GM23338 (cell line): ENCODE data around the gene DPH2. TPM values are rescaled to one million over a fixed set of nuclear protein-coding genes. Genes with fewer than 3 reads are reported as not detected.

Experiments used
- ATAC-seq: fragments of 200-7000 bp; cut with Tn5 transposase; 3 replicates; pipeline ENCODE4 v1.9.1; 2020
- DNase-seq: peaks from one replicate; pipeline ENCODE4 v3.0.0-alpha.2; 2015; ENCODE audit warnings: low spot score
- H2AFZ ChIP-seq: fragments of 200-600 bp; sonication (generic); 2 replicates; pipeline ENCODE4 v1.8.0; 2016; ENCODE audit warnings: antibody characterized with exemption, mild to moderate bottlenecking, moderate library complexity
- H3F3A ChIP-seq: fragments of 200-600 bp; sonication (generic); replicated peaks from 2 replicates; pipeline ENCODE4 v1.8.0; 2017; ENCODE audit warnings: antibody characterized with exemption, mixed run types, low read depth
- H3K27ac ChIP-seq: fragments of 200-600 bp; sonication (generic); 2 replicates; pipeline ENCODE4 v1.6.1; 2016; ENCODE audit warnings: low read depth
- H3K27me3 ChIP-seq: fragments of 200-600 bp; sonication (generic); 2 replicates; pipeline ENCODE4 v1.8.0; 2016; ENCODE audit warnings: mild to moderate bottlenecking, mixed run types, moderate library complexity; ENCODE audit not compliant: insufficient read depth
- H3K36me3 ChIP-seq: fragments of 200-600 bp; sonication (generic); 2 replicates; pipeline ENCODE4 v1.8.0; 2016; ENCODE audit warnings: mild to moderate bottlenecking; ENCODE audit not compliant: insufficient read depth
- H3K4me1 ChIP-seq: fragments of 200-600 bp; sonication (generic); 2 replicates; pipeline ENCODE4 v1.8.0; 2016; ENCODE audit warnings: mild to moderate bottlenecking, moderate library complexity; ENCODE audit not compliant: insufficient read depth
- H3K4me2 ChIP-seq: fragments of 200-600 bp; sonication (generic); 2 replicates; pipeline ENCODE4 v1.7.1; 2017; ENCODE audit warnings: mixed run types
- H3K4me3 ChIP-seq: fragments of 200-600 bp; sonication (generic); 2 replicates; pipeline ENCODE4 v1.6.1; 2016; ENCODE audit warnings: mixed run types
- H3K79me2 ChIP-seq: fragments of 200-600 bp; sonication (generic); replicated peaks from 2 replicates; pipeline ENCODE4 v1.8.0; 2017; ENCODE audit warnings: mild to moderate bottlenecking; ENCODE audit not compliant: insufficient read depth
- H3K9me2 ChIP-seq: fragments of 200-600 bp; sonication (generic); 2 replicates; pipeline ENCODE4 v1.8.0; 2017; ENCODE audit not compliant: insufficient read depth
- H4K20me1 ChIP-seq: fragments of 200-600 bp; sonication (generic); replicated peaks from 2 replicates; pipeline ENCODE4 v1.8.0; 2017; ENCODE audit warnings: mild to moderate bottlenecking; ENCODE audit not compliant: insufficient read depth
- H3K27ac Mint-ChIP-seq: 2 replicates; pipeline ENCODE4 v1.8.0; 2020; ENCODE audit warnings: inconsistent platforms, mild to moderate bottlenecking, moderate library complexity, mixed read lengths
- H3K27me3 Mint-ChIP-seq: 3 replicates; pipeline ENCODE4 v1.8.0; 2022; ENCODE audit warnings: low read depth, mild to moderate bottlenecking, moderate library complexity, mixed read lengths, inconsistent platforms; ENCODE audit not compliant: insufficient read depth, poor library complexity
- H3K36me3 Mint-ChIP-seq: 3 replicates; pipeline ENCODE4 v1.8.0; 2021; ENCODE audit warnings: low read depth, mild to moderate bottlenecking, inconsistent platforms, moderate library complexity, mixed read lengths
- H3K4me1 Mint-ChIP-seq: 3 replicates; pipeline ENCODE4 v1.8.0; 2020; ENCODE audit warnings: mild to moderate bottlenecking, inconsistent platforms, mixed read lengths
- H3K4me3 Mint-ChIP-seq: 3 replicates; pipeline ENCODE4 v1.8.0; 2021; ENCODE audit warnings: moderate library complexity, mild to moderate bottlenecking, inconsistent platforms, mixed read lengths
- H3K9me3 Mint-ChIP-seq: 3 replicates; pipeline ENCODE4 v1.8.0; 2020; ENCODE audit warnings: moderate library complexity, mild to moderate bottlenecking, inconsistent platforms, mixed read lengths
- CTCF ChIP-seq, 2 experiments: fragments of 200-600 bp in 1 of 2; sonication (generic) in 1 of 2; conservative IDR thresholded peaks; 2 replicates each; pipeline versions ENCODE4 v1.5.1 to v1.6.1; 2016 to 2017; ENCODE audit warnings: antibody characterized with exemption in 2 of 2, low read depth in 2 of 2, mild to moderate bottlenecking in 2 of 2, moderate library complexity in 1 of 2
- EZH2phosphoT487 ChIP-seq: fragments of 200-600 bp; sonication (generic); IDR thresholded peaks from one replicate; pipeline ENCODE4 v1.8.1; 2018; ENCODE audit warnings: antibody characterized with exemption; ENCODE audit not compliant: unreplicated experiment
- polyA plus RNA-seq: library from polyadenylated mRNA; unstranded; fragments of >200 nt; fragmentation: Nextera tagmentation; extraction: Ambion mirVana; gene quantifications from 2 replicates; pipeline ENCODE4 v1.2.1, GENCODE V29; 2016
- total RNA-seq: library from RNA; depleted of rRNA; stranded (reverse); fragments of >200 nt; shearing (Covaris generic); gene quantifications from 2 replicates; pipeline ENCODE4 v1.2.3, GENCODE V29; 2014
- TF ChIP-seq, protein P1 (sequence below): fragments of 250-450 bp; sonication (Bioruptor Pico); IDR thresholded peaks from 2 replicates; pipeline ENCODE4 v1.5.0; 2020; ENCODE audit warnings: mild to moderate bottlenecking, moderate library complexity

DPH2 gene
- total and polyA plus RNA-seq, 2 experiments from 2014 or later: 32.1 to 90.3 TPM

DNA sequence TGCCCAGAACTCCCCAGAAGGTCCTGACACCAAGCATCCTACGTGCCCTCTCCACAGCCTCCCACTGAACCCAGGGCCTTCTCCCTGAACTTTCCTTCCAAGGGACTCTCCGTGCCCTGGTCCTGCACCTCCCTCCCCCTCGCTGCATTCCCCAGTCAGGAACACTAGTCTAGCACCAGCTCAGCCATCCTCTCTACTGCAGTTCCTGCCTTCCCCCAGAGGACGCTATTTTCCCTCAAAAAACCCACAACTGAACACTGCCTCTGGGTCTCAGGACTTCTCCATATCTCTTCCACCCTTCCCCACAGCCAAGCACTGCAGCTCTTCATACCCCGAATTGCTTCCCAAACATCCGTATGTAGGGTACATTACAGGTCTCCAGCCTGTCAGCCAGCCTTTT lies 48.8 kb upstream of the DPH2 start:
- H3K4me1 Mint-ChIP-seq: peaks cover 3% of the 10 kb centered on the region; the same call in 1 of the 3 replicates
- Histone ChIP-seq H3K9me2 (no peaks in the 10 kb centered on the region), H4K20me1 (no peaks in the 10 kb centered on the region), H3K79me2 (no peaks in the 10 kb centered on the region), H3K27ac (no peak overlapping the region), H3K4me3 (no peak overlapping the region), H3K4me2 (no peak overlapping the region), H3K27me3 (no peaks in the 10 kb centered on the region), H2AFZ (no peak overlapping the region), H3K4me1 (no peaks in the 10 kb centered on the region), H3K36me3 (no peaks in the 10 kb centered on the region), H3F3A (no peaks in the 10 kb centered on the region)
- no peaks in the 10 kb centered on the region for H3K9me3 Mint-ChIP-seq
- peak; percentile 60 for ATAC-seq
- no peak overlapping the region for H3K27ac Mint-ChIP-seq
- TF ChIP-seq, protein P1, sequence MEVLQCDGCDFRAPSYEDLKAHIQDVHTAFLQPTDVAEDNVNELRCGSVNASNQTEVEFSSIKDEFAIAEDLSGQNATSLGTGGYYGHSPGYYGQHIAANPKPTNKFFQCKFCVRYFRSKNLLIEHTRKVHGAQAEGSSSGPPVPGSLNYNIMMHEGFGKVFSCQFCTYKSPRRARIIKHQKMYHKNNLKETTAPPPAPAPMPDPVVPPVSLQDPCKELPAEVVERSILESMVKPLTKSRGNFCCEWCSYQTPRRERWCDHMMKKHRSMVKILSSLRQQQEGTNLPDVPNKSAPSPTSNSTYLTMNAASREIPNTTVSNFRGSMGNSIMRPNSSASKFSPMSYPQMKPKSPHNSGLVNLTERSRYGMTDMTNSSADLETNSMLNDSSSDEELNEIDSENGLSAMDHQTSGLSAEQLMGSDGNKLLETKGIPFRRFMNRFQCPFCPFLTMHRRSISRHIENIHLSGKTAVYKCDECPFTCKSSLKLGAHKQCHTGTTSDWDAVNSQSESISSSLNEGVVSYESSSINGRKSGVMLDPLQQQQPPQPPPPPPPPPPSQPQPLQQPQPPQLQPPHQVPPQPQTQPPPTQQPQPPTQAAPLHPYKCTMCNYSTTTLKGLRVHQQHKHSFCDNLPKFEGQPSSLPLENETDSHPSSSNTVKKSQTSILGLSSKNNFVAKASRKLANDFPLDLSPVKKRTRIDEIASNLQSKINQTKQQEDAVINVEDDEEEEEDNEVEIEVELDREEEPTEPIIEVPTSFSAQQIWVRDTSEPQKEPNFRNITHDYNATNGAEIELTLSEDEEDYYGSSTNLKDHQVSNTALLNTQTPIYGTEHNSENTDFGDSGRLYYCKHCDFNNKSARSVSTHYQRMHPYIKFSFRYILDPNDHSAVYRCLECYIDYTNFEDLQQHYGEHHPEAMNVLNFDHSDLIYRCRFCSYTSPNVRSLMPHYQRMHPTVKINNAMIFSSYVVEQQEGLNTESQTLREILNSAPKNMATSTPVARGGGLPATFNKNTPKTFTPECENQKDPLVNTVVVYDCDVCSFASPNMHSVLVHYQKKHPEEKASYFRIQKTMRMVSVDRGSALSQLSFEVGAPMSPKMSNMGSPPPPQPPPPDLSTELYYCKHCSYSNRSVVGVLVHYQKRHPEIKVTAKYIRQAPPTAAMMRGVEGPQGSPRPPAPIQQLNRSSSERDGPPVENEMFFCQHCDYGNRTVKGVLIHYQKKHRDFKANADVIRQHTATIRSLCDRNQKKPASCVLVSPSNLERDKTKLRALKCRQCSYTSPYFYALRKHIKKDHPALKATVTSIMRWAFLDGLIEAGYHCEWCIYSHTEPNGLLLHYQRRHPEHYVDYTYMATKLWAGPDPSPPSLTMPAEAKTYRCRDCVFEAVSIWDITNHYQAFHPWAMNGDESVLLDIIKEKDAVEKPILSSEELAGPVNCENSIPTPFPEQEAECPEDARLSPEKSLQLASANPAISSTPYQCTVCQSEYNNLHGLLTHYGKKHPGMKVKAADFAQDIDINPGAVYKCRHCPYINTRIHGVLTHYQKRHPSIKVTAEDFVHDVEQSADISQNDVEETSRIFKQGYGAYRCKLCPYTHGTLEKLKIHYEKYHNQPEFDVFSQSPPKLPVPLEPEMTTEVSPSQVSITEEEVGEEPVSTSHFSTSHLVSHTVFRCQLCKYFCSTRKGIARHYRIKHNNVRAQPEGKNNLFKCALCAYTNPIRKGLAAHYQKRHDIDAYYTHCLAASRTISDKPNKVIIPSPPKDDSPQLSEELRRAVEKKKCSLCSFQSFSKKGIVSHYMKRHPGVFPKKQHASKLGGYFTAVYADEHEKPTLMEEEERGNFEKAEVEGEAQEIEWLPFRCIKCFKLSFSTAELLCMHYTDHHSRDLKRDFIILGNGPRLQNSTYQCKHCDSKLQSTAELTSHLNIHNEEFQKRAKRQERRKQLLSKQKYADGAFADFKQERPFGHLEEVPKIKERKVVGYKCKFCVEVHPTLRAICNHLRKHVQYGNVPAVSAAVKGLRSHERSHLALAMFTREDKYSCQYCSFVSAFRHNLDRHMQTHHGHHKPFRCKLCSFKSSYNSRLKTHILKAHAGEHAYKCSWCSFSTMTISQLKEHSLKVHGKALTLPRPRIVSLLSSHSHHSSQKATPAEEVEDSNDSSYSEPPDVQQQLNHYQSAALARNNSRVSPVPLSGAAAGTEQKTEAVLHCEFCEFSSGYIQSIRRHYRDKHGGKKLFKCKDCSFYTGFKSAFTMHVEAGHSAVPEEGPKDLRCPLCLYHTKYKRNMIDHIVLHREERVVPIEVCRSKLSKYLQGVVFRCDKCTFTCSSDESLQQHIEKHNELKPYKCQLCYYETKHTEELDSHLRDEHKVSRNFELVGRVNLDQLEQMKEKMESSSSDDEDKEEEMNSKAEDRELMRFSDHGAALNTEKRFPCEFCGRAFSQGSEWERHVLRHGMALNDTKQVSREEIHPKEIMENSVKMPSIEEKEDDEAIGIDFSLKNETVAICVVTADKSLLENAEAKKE: no peak
- TF ChIP-seq EZH2phosphoT487 (no peak), CTCF (conservative IDR thresholded peaks at IDR 0.05; ENCODE audit: low read depth in 2 of 2) (peak in 1 of 2 experiments; percentile 46; a peak in 3 of 4 replicates)
- peaks cover 4% of the 10 kb centered on the region for H3K27me3 Mint-ChIP-seq
- peak; percentile 38 for DNase-seq
- peaks cover 4% of the 10 kb centered on the region; the same call in 1 of the 3 replicates for H3K36me3 Mint-ChIP-seq
- H3K4me3 Mint-ChIP-seq: no peak overlapping the region

DNA sequence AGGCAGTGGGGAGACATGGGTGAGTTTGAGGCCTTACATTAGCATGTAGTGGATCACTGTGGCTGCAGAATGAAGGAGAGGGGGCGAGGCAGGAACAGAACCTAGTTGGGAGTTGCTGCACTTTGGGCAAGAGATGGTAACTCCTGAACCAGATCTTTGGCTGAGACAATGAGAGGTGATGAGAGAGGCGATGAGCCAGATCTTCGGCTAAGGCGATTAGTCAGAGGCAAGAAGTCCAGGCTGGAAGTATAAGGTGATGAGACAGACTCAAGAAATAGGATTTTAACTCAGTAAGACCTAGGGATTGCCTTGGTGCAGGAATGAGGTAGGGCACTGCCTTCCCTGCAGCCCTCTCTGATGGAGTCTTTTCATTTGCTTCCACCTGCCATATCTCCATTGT lies 45.3 kb upstream of the DPH2 start:
- no peak overlapping the region for H3K27ac Mint-ChIP-seq
- H3K9me3 Mint-ChIP-seq: no peaks in the 10 kb centered on the region
- ATAC-seq (no peak), DNase-seq (no peak)
- Histone ChIP-seq H3K4me3 (no peak overlapping the region), H4K20me1 (no peaks in the 10 kb centered on the region), H3K9me2 (no peaks in the 10 kb centered on the region), H3K79me2 (no peaks in the 10 kb centered on the region), H3K4me1 (no peaks in the 10 kb centered on the region), H3F3A (no peaks in the 10 kb centered on the region), H3K36me3 (no peaks in the 10 kb centered on the region), H2AFZ (no peak overlapping the region), H3K27me3 (no peaks in the 10 kb centered on the region), H3K4me2 (no peak overlapping the region), H3K27ac (no peak overlapping the region)
- H3K4me3 Mint-ChIP-seq: no peak overlapping the region
- H3K4me1 Mint-ChIP-seq: peaks cover 4% of the 10 kb centered on the region
- peaks cover 3% of the 10 kb centered on the region for H3K27me3 Mint-ChIP-seq
- TF ChIP-seq EZH2phosphoT487: no peak
- TF ChIP-seq, protein P1: no peak
- peaks cover 4% of the 10 kb centered on the region; the same call in 1 of the 3 replicates for H3K36me3 Mint-ChIP-seq
